ENCODE results near the gene KATNIP. TPM values are rescaled to one million over a fixed set of nuclear protein-coding genes. Genes with fewer than 3 reads are reported as not detected.

The KATNIP gene
- total and polyA plus RNA-seq, 2 donors (not counting 1 experiment from before 2014, with no cell fraction given), result 11.4 to 22.8 TPM

DNA sequence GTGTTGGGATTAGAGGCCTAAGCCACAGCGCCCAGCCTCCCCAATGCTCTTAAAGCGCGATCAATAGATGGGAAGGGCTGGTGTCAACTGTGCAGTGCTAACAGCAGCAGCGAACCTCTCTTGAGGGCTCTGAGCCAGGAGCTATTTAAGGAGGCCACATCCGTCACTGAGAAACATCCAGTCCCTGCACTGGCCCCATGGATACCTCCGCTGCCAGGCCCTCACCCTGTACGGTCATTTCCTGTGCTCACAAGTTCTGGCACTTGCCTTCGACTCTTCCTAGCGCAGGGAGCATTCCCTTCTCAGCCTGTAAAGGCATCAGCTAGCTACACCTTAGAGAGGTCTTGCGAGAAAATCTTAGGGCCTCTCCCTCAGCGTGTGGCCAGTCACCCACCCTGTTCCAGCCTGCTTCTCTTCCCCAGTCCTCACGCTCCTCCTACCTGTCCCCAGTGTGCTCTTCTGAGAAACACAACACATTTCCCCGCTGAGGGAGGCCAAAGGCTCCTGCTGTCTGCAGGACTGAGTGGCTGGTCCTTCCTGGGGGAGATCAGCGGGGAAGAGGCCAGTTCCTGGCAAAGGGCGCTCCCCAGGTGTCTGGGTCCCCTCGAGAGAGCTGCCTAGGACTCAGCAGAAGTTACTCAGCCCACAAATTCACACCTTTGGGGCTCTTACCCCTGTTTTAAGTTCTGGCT lies 28.8 kb upstream of the KATNIP start:
- TF ChIP-seq EZH2 (IDR thresholded peaks at IDR 0.05; ENCODE audit: low read length, missing control alignments), result no peak
- TF ChIP-seq, protein P1, sequence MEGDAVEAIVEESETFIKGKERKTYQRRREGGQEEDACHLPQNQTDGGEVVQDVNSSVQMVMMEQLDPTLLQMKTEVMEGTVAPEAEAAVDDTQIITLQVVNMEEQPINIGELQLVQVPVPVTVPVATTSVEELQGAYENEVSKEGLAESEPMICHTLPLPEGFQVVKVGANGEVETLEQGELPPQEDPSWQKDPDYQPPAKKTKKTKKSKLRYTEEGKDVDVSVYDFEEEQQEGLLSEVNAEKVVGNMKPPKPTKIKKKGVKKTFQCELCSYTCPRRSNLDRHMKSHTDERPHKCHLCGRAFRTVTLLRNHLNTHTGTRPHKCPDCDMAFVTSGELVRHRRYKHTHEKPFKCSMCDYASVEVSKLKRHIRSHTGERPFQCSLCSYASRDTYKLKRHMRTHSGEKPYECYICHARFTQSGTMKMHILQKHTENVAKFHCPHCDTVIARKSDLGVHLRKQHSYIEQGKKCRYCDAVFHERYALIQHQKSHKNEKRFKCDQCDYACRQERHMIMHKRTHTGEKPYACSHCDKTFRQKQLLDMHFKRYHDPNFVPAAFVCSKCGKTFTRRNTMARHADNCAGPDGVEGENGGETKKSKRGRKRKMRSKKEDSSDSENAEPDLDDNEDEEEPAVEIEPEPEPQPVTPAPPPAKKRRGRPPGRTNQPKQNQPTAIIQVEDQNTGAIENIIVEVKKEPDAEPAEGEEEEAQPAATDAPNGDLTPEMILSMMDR (conservative IDR thresholded peaks at IDR 0.05 in 1 of 2, IDR thresholded peaks at IDR 0.05 in 1 of 2; ENCODE audit: low read depth in 1 of 2, low read length in 2 of 2), result no peak
- H3K9me3 ChIP-seq (ENCODE audit: control insufficient read depth, insufficient read depth, low read depth, low read length), result no peaks in the 10 kb centered on the region
- no peaks in the 10 kb centered on the region for H3K4me1 ChIP-seq (ENCODE audit: control insufficient read depth, extremely low read depth, insufficient read depth, low read length)
- no peaks in the 10 kb centered on the region for H4K20me1 ChIP-seq (ENCODE audit: control insufficient read depth, extremely low read depth, insufficient read depth, low read length)
- no peak overlapping the region for H3K4me2 ChIP-seq (ENCODE audit: extremely low read depth, insufficient read depth, low read length)
- peaks cover 11% of the 10 kb centered on the region for H3K36me3 ChIP-seq (ENCODE audit: control insufficient read depth, insufficient read depth, low read length)
- H3K4me3 ChIP-seq (replicated peaks in 1 of 4; ENCODE audit: control extremely low read depth in 1 of 4, insufficient read depth in 1 of 4, low read depth in 3 of 4, low read length in 4 of 4), result no peak overlapping the region
- peak; percentile 41 to 56 for DNase-seq (ENCODE audit: low read depth in 2 of 2)
- H3K9ac ChIP-seq (ENCODE audit: insufficient read depth, low read length), result no peak overlapping the region
- H3K27me3 ChIP-seq (ENCODE audit: control insufficient read depth, insufficient read depth, low read length), result no peaks in the 10 kb centered on the region
- no peak overlapping the region for H2AFZ ChIP-seq (ENCODE audit: low read length)
- H3K27ac ChIP-seq (ENCODE audit: insufficient read depth, low read length), result no peak overlapping the region
- H3K79me2 ChIP-seq (ENCODE audit: control insufficient read depth, insufficient read depth, low read length), result no peaks in the 10 kb centered on the region

DNA sequence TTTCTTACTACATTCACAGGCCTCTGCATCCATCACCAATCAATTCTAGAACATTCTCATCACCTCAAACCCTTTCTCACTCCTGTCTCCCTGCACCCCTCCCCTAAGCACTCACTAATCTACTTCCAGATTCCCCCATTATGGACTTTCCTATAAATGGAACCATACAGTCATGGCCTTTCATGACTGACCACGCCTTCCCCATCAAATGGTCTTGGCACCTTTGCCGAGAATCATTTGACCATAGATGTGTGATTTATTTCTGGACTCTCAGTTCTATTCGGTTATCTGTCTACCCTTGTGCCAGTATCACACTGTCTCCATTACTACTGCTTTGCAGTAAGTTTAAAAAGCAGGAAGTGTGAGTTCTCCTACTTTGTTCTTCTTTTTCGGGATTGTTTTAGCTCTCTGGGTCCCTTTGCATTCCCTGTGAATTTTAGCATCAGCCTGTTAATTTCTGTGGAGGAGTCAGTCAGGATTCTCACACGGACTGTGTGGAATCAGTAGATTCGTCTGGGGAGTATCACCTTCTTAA lies 27.7 kb upstream of the KATNIP start:
- Histone ChIP-seq H3K27ac (ENCODE audit: insufficient read depth, low read length) (no peak overlapping the region), H3K4me2 (ENCODE audit: extremely low read depth, insufficient read depth, low read length) (no peak overlapping the region), H4K20me1 (ENCODE audit: control insufficient read depth, extremely low read depth, insufficient read depth, low read length) (no peaks in the 10 kb centered on the region), H3K27me3 (ENCODE audit: control insufficient read depth, insufficient read depth, low read length) (no peaks in the 10 kb centered on the region), H3K79me2 (ENCODE audit: control insufficient read depth, insufficient read depth, low read length) (no peaks in the 10 kb centered on the region), H2AFZ (ENCODE audit: low read length) (no peak overlapping the region), H3K4me1 (ENCODE audit: control insufficient read depth, extremely low read depth, insufficient read depth, low read length) (no peaks in the 10 kb centered on the region), H3K36me3 (ENCODE audit: control insufficient read depth, insufficient read depth, low read length) (peaks cover 14% of the 10 kb centered on the region), H3K4me3 (replicated peaks in 1 of 4; ENCODE audit: control extremely low read depth in 1 of 4, insufficient read depth in 1 of 4, low read depth in 3 of 4, low read length in 4 of 4) (no peak overlapping the region), H3K9ac (ENCODE audit: insufficient read depth, low read length) (no peak overlapping the region), H3K9me3 (ENCODE audit: control insufficient read depth, insufficient read depth, low read depth, low read length) (no peaks in the 10 kb centered on the region)
- TF ChIP-seq EZH2 (IDR thresholded peaks at IDR 0.05; ENCODE audit: low read length, missing control alignments), result no peak
- TF ChIP-seq, protein P1 (conservative IDR thresholded peaks at IDR 0.05 in 1 of 2, IDR thresholded peaks at IDR 0.05 in 1 of 2; ENCODE audit: low read depth in 1 of 2, low read length in 2 of 2), result no peak
- DNase-seq (ENCODE audit: low read depth in 2 of 2), result no peak

DNA sequence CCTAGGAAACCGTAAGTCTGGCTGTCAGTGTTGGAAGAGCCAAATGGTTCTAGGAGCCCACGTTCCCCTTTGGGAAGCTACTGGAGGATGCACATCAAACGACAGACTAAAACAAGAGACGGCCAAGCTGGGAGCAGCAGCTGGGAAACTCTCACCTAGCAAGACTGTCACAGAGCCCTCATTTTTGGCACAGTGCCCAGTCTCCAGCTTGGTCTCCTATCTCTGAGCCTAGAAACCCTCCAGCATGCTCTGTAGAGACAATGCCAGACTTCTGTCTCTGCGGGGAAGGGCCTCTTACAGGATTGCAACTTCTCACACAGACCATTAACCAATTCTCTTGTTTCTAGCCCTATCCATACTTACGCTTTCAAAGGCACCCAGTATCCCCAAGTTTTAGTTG lies 23.8 kb upstream of the KATNIP start:
- peak in 1 of 2 donors; percentile 9 for DNase-seq (ENCODE audit: low read depth in 2 of 2)
- Histone ChIP-seq H2AFZ (ENCODE audit: low read length) (no peak overlapping the region), H3K9ac (ENCODE audit: insufficient read depth, low read length) (no peak overlapping the region), H3K27me3 (ENCODE audit: control insufficient read depth, insufficient read depth, low read length) (no peaks in the 10 kb centered on the region), H4K20me1 (ENCODE audit: control insufficient read depth, extremely low read depth, insufficient read depth, low read length) (no peaks in the 10 kb centered on the region), H3K36me3 (ENCODE audit: control insufficient read depth, insufficient read depth, low read length) (peaks cover 23% of the 10 kb centered on the region), H3K4me3 (replicated peaks in 1 of 4; ENCODE audit: control extremely low read depth in 1 of 4, insufficient read depth in 1 of 4, low read depth in 3 of 4, low read length in 4 of 4) (no peak overlapping the region), H3K4me1 (ENCODE audit: control insufficient read depth, extremely low read depth, insufficient read depth, low read length) (peaks cover 4% of the 10 kb centered on the region), H3K4me2 (ENCODE audit: extremely low read depth, insufficient read depth, low read length) (no peak overlapping the region), H3K9me3 (ENCODE audit: control insufficient read depth, insufficient read depth, low read depth, low read length) (no peaks in the 10 kb centered on the region), H3K27ac (ENCODE audit: insufficient read depth, low read length) (no peak overlapping the region), H3K79me2 (ENCODE audit: control insufficient read depth, insufficient read depth, low read length) (no peaks in the 10 kb centered on the region)
- TF ChIP-seq, protein P1 (conservative IDR thresholded peaks at IDR 0.05 in 1 of 2, IDR thresholded peaks at IDR 0.05 in 1 of 2; ENCODE audit: low read depth in 1 of 2, low read length in 2 of 2), result no peak
- no peak for TF ChIP-seq EZH2 (IDR thresholded peaks at IDR 0.05; ENCODE audit: low read length, missing control alignments)

All from fibroblast of lung (primary cell).